PFSK-1 (cell line): ENCODE data around the gene PCSK4.

ENCODE experiments used
- FOXP2 ChIP-seq: optimal IDR thresholded peaks from 2 replicates; pipeline ENCODE3; 2011; ENCODE audit warnings: borderline replicate concordance, control low read depth, inconsistent platforms; ENCODE audit not compliant: insufficient read depth; ENCODE audit errors: extremely low read length, extremely low read depth
- POLR2AphosphoS5 ChIP-seq: IDR thresholded peaks from 2 replicates; pipeline ENCODE4 v1.6.1; 2012; ENCODE audit warnings: low read depth, mild to moderate bottlenecking, control low read depth, low read length, moderate library complexity
- REST ChIP-seq, 2 experiments: IDR thresholded peaks; 2 replicates each; pipeline versions ENCODE4 v1.6.1 to v1.8.0; 2011 to 2012; ENCODE audit warnings: low read depth in 2 of 2, low read length in 2 of 2, control low read depth in 1 of 2, inconsistent platforms in 1 of 2, mild to moderate bottlenecking in 1 of 2, moderate library complexity in 1 of 2; ENCODE audit not compliant: insufficient read depth in 1 of 2
- SIN3A ChIP-seq: IDR thresholded peaks from 2 replicates; pipeline ENCODE4 v1.6.1; 2012; ENCODE audit warnings: mild to moderate bottlenecking, low read length, moderate library complexity, borderline replicate concordance; ENCODE audit not compliant: insufficient read depth
- TAF1 ChIP-seq: IDR thresholded peaks from 2 replicates; pipeline ENCODE4 v1.6.1; 2012; ENCODE audit warnings: low read length, control low read depth, borderline replicate concordance; ENCODE audit not compliant: insufficient read depth

Gene PCSK4

GRCh38 chr19:1455002-1455335, 35.2 kb downstream of the PCSK4 start:
- TF ChIP-seq FOXP2: no peak
- no peak for TF ChIP-seq POLR2AphosphoS5
- TF ChIP-seq TAF1: no peak
- TF ChIP-seq REST (IDR thresholded peaks at IDR 0.05; ENCODE audit: insufficient read depth in 1 of 2, low read depth in 2 of 2, low read length in 2 of 2): no peak
- no peak for TF ChIP-seq SIN3A

GRCh38 chr19:1453525-1454364, 36.4 kb downstream of the PCSK4 start:
- TF ChIP-seq REST (IDR thresholded peaks at IDR 0.05; ENCODE audit: insufficient read depth in 1 of 2, low read depth in 2 of 2, low read length in 2 of 2): no peak
- TF ChIP-seq TAF1: no peak
- no peak for TF ChIP-seq SIN3A
- TF ChIP-seq POLR2AphosphoS5: no peak
- no peak for TF ChIP-seq FOXP2

- TF ChIP-seq TAF1 (no peak), POLR2AphosphoS5 (no peak), REST (IDR thresholded peaks at IDR 0.05; ENCODE audit: insufficient read depth in 1 of 2, low read depth in 2 of 2, low read length in 2 of 2) (no peak), SIN3A (no peak), FOXP2 (no peak)
Observed at GRCh38 chr19:1452802-1453524, 37.2 kb downstream of the PCSK4 start.

- TF ChIP-seq POLR2AphosphoS5 (no peak), SIN3A (no peak), TAF1 (no peak), FOXP2 (no peak), REST (IDR thresholded peaks at IDR 0.05; ENCODE audit: insufficient read depth in 1 of 2, low read depth in 2 of 2, low read length in 2 of 2) (no peak)
Observed at GRCh38 chr19:1451916-1452801, 38.0 kb downstream of the PCSK4 start.
